DMS53 (cell line): Measurements from ENCODE around the gene ASMT.
"Not testable (repeated sequence)": the region's sequence is repeated elsewhere in the genome, so short reads cannot be mapped to it uniquely, and the experiment has no call there.

Experiments used
- DNase-seq: peaks from one replicate; lab custom pipeline; 2025; lab: John Stamatoyannopoulos, UW

Gene ASMT

DNA sequence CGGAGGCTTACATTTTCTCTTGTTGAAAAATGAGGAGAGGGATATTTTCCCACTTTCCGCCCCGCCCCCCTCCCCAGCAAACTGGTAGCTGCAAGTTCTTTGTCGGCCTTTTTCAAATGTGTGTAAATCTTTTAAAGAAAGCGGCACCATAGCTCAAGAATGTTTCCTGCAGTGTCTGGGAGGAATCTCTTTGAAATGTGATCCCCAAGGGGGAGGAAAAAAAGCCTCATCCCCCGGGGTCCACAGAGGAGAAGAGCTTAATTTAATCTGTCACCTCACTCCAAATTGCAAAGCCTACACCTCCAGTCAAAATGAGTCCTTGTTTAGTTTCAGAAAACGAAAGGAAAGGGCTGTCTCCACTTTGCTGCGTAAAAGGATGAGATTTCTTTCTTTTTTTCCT, 34.8 kb downstream of the ASMT start:
- DNase-seq = no peak

DNA sequence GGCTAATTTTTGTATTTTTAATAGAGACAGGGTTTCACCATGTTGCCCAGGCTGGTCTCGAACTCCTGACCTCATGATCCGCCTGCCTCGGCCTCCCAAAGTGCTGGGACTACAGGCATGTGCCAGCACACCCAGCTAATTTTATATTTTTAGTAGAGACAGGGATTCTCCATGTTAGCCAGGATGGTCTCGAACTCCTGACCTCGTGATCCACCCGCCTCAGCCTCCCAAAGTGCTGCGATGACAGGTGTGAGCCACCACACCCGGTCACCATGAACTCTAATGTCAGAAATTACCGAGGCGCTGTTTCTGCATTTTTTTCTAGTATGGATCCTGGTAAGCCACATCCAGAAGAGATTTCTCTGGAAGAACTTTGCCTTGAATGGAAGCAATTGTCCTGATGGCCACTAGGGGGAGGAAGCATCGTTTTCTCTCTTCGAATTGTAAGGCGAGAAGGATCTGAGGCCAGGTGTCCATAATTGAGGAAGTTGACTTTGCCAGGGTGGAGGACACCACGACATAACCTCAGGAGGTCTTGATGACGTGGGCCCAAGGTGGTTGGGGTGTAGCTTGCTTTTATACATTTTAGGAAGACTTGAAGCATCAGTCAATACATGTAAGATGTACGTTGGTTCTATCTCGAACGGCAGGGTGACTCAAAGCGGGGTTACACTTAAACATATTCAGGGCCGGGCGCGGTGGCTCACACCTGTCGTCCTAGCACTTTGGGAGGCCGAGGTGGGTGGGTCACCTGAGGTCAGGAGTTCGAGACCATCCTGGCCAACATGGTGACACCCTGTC, 37.4 kb downstream of the ASMT start:
- peak; percentile 61 for DNase-seq

DNA sequence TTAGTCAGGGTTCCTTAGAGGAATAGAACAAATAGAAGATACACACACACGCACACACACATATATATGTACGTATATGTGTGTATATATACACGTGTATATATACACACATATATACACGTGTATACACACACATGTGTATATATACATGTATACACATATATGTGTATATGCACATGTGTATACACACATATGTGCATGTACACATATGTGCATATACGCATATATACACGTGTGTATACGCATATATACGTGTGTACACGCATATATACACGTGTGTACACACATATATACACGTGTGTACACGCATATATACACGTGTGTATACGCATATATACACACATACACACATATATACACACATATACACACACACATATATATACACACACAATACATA, 41.5 kb downstream of the ASMT start:
- DNase-seq = no peak

DNA sequence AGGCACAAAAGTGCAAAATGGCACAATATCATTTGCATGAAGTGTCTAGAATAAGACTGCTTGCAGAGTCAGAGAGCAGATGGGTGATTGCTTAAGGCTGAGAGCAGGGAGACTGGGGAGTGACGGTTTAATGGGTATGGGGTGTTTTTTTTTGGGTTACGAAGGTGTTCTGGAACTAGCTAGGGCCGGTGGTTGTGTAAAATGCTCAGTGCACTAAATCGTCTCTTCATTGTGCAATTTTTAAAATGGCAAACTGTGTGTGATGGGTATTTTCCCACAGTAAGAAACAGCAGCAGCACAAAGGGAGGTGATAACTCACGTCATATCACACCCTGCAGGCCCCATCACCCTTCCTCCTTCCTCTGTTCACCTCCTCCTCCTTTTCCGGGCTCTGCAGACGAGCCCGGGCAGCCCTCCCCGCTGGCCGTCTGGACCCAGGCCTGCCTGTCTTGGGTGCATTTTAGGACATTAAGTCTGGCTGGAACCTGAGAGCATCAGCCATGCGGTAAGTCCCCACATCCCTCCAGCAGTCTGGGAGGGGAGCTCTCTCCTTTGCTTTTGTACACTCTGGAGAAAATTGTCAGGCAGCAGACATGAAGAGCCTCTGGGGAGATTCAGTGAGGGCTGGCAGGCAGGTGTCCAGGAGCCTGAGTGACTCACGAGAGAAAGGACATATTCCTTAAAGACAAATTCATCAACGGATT, 42.7 kb downstream of the ASMT start:
- peak; percentile 2 for DNase-seq

DNA sequence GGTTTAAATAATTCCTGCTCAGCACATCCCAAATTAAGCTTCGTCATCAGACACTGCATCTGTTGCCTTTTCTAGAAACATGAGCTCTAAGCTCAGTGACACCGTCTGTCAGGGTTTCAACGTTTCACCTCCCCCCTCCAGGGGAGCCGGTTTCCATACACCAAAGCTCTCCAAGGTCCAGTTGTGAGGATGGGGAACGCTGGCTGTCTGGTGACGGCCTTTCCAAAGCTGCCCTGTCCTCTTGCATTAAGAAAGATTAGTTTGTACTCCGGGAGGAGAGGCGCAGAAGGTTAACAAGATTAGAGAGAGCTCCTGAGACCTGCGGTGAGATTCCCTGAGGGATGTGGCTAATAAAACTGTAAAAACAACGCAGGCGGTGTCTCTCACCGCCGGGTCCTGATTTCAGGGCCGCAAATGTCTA, 43.2 kb downstream of the ASMT start:
- no peak for DNase-seq

DNA sequence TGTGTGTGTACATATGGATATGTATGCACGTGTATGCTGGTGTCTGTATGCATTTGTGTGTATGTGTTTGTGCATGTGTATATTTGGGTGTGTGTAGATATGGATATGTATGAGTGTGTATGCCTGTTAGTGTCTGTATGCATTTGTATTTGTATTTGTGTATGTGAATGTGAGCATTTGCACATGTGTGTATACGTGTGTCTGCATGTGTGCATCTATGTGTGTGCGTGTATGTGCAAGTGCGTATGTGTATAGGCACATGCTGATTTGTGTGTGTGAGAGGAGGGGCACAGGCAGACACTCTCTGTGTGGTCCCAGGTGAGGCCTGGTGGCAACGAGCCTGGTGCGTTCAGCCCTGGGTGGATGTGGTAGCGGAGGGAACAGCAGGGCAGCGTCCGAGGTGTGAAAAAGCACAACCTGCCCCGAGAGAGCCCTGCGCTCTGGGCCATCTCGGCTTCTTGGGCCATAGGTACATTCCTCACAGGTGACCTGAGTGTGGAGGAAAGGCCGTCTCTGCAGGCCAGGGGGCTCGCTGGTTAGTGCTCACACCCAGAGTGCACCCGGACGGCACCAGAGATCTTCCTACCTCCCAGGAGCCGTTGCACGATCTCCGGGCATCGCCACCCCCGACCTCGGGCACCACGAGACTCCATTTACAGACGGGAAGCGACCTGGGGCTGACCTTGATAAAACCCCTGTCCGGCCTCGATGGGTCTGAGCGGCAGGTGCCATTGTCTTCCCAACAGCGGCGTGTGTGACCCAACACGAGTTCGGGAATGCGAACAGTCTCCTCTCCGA, 45.0 kb downstream of the ASMT start:
- no peak for DNase-seq

- DNase-seq = peak; percentile 6
Observed at GRCh38 chrX:1661048-1661921, 46.4 kb downstream of the ASMT start.

DNA sequence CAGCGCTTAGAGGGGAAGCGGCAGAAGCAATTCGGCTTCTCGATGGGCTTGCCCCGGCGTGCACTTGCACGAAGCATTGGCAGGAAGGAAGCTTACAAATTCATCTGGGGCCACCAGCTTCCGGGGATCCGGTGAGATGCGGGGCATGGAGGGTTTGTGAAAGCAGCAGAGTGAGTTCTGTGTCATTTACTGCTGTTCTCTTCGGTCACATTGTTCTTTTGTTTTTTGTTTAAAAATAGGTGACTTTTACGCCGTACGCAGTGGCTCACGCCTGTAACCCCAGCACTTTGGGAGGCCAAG, 47.0 kb downstream of the ASMT start:
- DNase-seq = no peak

- DNase-seq = no peak
Observed at GRCh38 chrX:1667566-1667965, 52.7 kb downstream of the ASMT start.

DNA sequence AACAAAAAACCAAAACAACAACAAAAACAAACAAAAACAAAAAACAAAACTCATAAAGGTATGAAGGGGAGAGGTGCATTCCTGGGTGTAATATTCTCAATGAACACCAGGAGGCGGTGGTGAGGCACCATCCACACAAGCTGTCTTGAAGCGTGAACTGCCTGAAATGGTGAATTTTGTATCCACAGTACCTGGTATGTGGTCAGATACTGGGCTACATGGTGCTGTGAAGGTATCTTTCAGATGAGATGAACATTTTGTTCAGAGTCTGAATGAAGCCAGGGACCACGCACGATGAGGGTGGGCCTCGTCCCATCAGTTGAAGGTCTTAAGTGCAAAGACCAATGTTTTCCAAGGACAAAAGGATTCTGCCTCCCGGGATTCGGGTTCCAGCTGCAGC, 58.5 kb downstream of the ASMT start:
- DNase-seq = peak; percentile 4

DNA sequence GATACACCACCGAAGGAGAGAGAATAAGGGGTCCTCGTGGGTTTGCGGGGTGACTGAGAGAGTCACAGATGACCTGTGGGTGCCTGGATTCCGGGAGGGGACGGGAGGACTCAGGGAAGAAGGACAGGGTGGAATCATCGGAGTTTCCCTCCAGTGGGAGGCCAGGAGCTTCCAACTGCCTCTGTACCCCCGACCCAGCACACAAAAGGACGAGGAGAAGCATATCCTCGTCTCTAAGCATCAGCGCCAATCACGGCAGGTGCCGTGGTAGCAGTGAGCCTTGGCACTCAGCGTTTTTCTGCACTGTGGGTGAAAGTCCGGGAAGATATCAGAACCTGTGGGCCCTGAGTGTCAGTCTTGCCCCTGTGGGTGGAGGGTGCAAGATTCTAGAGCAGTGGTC, 62.0 kb downstream of the ASMT start:
- no peak for DNase-seq

GRCh38 chrX:1679238-1679637, 64.4 kb downstream of the ASMT start:
- no peak for DNase-seq

- no peak for DNase-seq
Observed at GRCh38 chrX:1681439-1681838, 66.6 kb downstream of the ASMT start.

DNA sequence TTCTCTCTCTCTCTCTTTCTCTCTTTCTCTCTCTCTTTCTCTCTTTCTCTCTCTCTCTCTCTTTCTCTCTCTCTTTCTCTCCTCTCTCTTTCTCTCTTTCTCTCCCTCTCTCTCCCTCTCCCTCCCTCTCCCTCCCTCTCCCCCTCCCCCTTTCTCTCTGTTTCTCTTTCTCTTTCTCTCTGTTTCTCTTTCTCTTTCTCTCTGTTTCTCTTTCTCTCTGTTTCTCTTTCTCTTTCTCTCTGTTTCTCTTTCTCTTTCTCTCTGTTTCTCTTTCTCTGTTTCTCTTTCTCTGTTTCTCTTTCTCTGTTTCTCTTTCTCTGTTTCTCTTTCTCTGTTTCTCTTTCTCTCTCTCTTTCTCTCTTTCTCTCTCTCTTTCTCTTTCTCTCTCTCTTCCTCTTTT, 67.0 kb downstream of the ASMT start:
- DNase-seq = not testable (repeated sequence)

GRCh38 chrX:1682501-1682900, 67.6 kb downstream of the ASMT start:
- not testable (repeated sequence) for DNase-seq

GRCh38 chrX:1684883-1685282, 70.0 kb downstream of the ASMT start:
- DNase-seq = not testable (repeated sequence)

DNA sequence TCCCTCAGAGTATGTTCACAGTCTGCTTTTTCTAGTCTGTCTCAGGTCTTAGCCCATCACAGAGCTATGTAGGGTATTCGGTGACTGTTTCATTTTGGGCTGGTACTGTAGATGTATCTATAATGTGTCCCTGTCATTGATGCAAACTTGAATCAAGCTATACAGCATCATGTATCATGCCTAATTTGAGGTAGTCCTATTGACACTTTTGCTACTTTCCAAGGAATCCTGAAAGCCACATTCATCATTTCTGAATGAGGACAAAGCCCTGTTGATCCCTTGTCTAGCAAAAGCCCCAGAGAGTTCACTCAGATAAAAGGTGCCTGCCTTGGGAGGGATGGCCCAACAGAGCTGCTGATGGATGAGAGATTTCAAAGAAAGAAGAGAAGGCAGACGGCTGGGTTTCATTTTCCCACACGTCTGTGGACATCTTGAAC, 70.6 kb downstream of the ASMT start:
- not testable (repeated sequence) for DNase-seq

DNA sequence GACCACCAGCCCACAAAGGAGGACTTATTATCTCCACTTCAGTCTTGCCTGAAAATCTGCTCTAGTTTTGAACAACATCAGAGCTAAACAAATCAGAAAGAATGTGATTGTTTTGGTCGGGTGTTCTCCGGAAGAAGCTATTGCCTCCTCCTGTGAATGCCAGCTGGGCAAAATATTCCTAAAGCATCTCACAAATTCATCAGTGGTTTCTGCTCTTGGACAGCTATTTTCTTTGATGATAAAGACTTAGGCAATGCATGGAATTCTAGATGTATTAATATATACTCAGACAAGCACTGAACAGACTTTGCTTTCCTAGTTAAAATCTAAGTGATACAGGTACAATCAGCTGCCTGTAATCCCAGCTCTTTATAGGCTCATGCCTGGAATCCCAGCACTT, 71.8 kb downstream of the ASMT start:
- DNase-seq = no peak
